DLD1 (cell line): ENCODE measurements around the gene NFIB.

Source experiments
- in situ Hi-C: cut with HindIII; loops from 2 replicates; pipeline ENCODE4 v1.10.0; 2017; ENCODE audit warnings: low sequenced_read_pairs

The NFIB gene

GRCh38 chr9:14218253-14218652 is 95.7 kb downstream of the NFIB start:
- in situ Hi-C loops: no loop called here

GRCh38 chr9:14216612-14217194 is 97.2 kb downstream of the NFIB start:
- in situ Hi-C loops: no loop called here

- in situ Hi-C loops: no loop called here
These were observed 98.3 kb downstream of the NFIB start for GRCh38 chr9:14215614-14216013.

- in situ Hi-C loops: no loop called here
These were observed 99.2 kb downstream of the NFIB start for GRCh38 chr9:14214693-14215092.

- in situ Hi-C loops: no loop called here
These were observed 99.8 kb downstream of the NFIB start for GRCh38 chr9:14214065-14214684.

GRCh38 chr9:14213504-14213903 is 100.4 kb downstream of the NFIB start:
- in situ Hi-C loops: no loop called here

GRCh38 chr9:14212697-14213420 is 101.1 kb downstream of the NFIB start:
- in situ Hi-C loops: no loop called here

GRCh38 chr9:14212077-14212476 is 101.9 kb downstream of the NFIB start:
- in situ Hi-C loops: no loop called here

GRCh38 chr9:14211564-14211963 is 102.4 kb downstream of the NFIB start:
- in situ Hi-C loops: no loop called here

- in situ Hi-C loops: no loop called here
These were observed 103.5 kb downstream of the NFIB start for GRCh38 chr9:14210428-14210827.

GRCh38 chr9:14209399-14210345 is 104.3 kb downstream of the NFIB start:
- in situ Hi-C loops: no loop called here

- in situ Hi-C loops: no loop called here
These were observed 106.5 kb downstream of the NFIB start for GRCh38 chr9:14207352-14207995.

GRCh38 chr9:14205463-14205862 is 108.5 kb downstream of the NFIB start:
- in situ Hi-C loops: no loop called here

GRCh38 chr9:14203356-14204056 is 110.4 kb downstream of the NFIB start:
- in situ Hi-C loops: no loop called here

GRCh38 chr9:14198841-14199455 is 115.0 kb downstream of the NFIB start:
- in situ Hi-C loops: no loop called here

GRCh38 chr9:14198047-14198840 is 115.7 kb downstream of the NFIB start:
- in situ Hi-C loops: no loop called here

- in situ Hi-C loops: no loop called here
These were observed 116.5 kb downstream of the NFIB start for GRCh38 chr9:14197325-14197858.

- in situ Hi-C loops: no loop called here
These were observed 120.5 kb downstream of the NFIB start for GRCh38 chr9:14193328-14193990.
